ENCODE results near the gene USP32.
A peak's percentile ranks its signal among the peaks of the same experiment; 100 is the strongest.

The USP32 gene

DNA sequence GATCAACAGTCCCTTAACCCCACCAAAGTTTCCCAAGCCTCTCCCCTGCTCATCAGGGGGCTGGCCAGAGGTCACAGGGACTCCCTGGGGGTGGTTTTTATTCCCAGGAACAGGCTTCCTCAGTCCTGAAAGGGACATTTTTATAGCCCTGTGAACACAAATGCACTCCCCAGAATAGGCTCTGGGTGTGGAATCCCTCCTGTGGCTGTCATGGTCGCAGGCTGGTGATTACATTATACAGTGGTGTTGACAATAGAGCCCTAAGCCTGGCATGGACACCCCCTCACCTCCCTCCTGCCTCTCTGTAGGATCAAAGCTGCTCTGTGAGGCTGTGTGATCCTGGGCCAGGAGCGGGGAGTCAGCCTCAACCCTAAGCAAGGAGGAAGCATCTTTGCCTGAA, 243.6 kb downstream of the USP32 start:
- no peak overlapping the region for H3K4me3 ChIP-seq (ENCODE audit: low read depth, low read length)
- no peak for DNase-seq (ENCODE audit: low read depth, low spot score)
- in situ Hi-C loops (cut with HindIII; ENCODE audit: low sequenced_read_pairs), result no loop called here
- TF ChIP-seq, protein P1, sequence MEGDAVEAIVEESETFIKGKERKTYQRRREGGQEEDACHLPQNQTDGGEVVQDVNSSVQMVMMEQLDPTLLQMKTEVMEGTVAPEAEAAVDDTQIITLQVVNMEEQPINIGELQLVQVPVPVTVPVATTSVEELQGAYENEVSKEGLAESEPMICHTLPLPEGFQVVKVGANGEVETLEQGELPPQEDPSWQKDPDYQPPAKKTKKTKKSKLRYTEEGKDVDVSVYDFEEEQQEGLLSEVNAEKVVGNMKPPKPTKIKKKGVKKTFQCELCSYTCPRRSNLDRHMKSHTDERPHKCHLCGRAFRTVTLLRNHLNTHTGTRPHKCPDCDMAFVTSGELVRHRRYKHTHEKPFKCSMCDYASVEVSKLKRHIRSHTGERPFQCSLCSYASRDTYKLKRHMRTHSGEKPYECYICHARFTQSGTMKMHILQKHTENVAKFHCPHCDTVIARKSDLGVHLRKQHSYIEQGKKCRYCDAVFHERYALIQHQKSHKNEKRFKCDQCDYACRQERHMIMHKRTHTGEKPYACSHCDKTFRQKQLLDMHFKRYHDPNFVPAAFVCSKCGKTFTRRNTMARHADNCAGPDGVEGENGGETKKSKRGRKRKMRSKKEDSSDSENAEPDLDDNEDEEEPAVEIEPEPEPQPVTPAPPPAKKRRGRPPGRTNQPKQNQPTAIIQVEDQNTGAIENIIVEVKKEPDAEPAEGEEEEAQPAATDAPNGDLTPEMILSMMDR (IDR thresholded peaks at IDR 0.05; ENCODE audit: low read depth, low read length), result no peak

DNA sequence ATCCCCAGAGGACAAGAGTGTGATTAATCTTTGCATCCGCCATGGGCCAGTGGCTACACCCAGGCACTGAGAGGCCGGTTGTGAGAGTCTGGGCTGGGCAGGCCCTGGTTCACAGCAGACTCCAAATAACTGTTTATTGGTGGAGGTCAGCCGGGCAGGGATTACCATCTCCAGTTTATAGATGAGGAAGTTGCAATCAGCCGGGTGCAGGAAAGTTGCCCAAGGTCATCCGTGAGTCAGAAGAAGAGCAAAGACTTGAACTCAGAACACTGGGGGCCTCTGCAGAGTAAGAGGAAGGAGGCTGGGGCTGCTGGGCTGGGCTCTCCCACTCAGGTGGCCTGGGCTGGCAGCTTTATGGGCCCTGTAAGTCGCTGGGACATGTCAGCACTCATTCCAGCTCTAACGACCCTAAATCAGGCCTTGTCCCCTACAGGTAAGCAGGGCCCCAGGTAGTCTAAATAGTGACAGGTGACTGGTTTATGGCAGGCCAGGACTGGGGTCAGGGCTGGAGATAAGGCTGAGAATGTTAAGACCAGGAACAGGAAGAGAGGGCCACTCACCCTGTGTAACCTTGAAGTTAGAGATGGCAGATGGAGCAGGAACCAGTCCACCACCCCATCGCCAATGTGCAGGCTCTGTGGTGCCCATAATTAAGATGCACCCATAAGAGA, 244.2 kb downstream of the USP32 start:
- no peak for DNase-seq (ENCODE audit: low read depth, low spot score)
- in situ Hi-C loops (cut with HindIII; ENCODE audit: low sequenced_read_pairs), result no loop called here
- H3K4me3 ChIP-seq (ENCODE audit: low read depth, low read length), result no peak overlapping the region
- TF ChIP-seq, protein P1 (IDR thresholded peaks at IDR 0.05; ENCODE audit: low read depth, low read length), result no peak

DNA sequence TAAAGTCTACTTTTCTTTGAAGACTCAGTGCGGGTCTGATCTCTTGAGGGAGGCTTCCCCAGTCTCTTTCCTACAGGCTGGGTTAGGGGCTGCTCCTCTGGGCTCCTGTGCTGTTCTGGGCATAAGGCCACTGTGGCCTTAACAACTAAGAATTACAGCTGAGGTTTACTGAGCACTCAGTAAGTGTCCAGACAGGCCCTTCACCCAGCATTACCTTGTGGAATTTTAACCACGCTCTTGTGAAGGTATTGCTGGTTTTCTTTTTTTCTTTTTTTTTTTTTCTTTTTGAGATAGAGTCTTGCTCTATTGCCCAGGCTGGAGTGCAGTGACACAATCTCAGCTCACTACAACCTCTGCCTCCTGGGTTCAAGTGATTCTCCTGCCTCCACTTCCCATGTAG, 245.7 kb downstream of the USP32 start:
- no peak for DNase-seq (ENCODE audit: low read depth, low spot score)
- no peak overlapping the region for H3K4me3 ChIP-seq (ENCODE audit: low read depth, low read length)
- in situ Hi-C loops (cut with HindIII; ENCODE audit: low sequenced_read_pairs), result no loop called here
- TF ChIP-seq, protein P1 (IDR thresholded peaks at IDR 0.05; ENCODE audit: low read depth, low read length), result no peak

DNA sequence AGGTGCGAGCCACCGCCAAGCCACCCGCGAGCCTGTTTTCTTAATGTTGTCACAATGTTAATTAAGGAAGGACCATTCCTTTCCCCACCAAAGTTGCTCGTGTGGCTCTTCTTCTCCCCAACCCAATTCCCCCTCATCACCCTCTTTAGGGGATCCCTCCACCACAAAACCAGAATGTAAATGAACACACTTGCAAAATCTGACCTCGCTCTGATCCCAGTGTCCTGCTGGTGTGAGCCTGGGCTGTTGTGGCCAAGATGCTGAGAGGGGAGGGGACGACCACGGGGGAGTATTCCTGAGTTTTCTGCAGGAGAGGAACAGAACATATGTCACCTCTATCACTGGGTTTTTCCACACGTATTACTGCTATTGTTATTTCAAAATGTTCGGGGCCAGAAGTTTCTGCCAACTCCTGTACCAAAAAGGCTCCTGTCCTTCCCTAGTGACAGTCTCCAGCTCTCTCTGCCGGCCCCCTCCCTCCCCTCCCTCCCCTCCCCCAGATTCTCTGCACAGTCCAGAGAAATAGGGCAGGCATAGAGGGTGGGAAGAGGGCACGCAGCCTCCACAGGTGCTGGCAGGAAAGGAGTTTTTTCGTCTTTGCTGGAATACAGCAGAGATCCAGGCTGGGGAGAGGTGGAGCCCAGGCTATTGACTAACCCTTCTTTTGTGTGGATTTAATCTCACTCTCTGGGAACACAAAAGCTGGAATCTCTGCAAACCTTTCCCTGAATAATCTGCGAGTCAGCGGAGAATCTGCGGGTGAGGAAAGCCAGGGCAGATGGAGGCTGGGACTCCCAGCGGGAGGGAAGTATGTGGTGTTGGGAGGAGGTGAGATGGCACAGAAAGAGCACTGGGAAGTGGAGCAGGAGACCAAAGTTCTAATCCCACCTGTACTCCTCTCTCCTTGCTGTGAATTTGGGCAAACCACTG, 246.7 kb downstream of the USP32 start:
- TF ChIP-seq, protein P1 (IDR thresholded peaks at IDR 0.05; ENCODE audit: low read depth, low read length), result no peak
- no peak overlapping the region for H3K4me3 ChIP-seq (ENCODE audit: low read depth, low read length)
- in situ Hi-C loops (cut with HindIII; ENCODE audit: low sequenced_read_pairs), result no loop called here
- no peak for DNase-seq (ENCODE audit: low read depth, low spot score)

DNA sequence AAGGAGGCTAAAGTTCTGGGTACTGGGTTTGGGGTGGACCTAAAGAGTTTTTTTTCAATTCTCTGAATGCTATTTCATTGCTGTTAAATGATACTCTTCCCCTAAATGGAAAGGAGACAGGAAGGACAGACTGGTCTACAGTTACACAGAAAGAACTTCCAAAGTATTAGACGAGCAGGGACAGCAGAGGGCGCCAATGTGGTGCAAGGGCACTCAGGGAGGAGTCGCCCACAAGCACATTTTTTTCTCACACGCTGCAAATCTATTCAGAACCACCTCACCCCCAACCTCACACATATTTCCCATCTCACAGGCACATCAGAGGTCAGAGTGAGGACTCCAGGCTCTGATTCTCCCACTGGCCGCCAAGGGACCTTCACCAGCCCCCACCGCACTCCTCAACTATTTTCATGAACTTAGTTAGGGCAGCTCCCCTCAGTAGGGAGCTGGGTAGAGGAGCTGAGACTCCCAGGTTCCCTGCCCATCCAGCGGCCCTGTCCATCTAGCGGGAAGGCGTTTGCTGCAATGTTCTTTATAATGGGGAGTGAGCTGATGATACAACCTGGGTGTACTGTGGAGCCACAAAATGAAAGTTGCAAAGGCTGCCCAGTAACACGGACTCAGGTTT, 248.9 kb downstream of the USP32 start:
- no peak overlapping the region for H3K4me3 ChIP-seq (ENCODE audit: low read depth, low read length)
- in situ Hi-C loops (cut with HindIII; ENCODE audit: low sequenced_read_pairs), result no loop called here
- TF ChIP-seq, protein P1 (IDR thresholded peaks at IDR 0.05; ENCODE audit: low read depth, low read length), result peak; percentile 86
- DNase-seq (ENCODE audit: low read depth, low spot score), result peak; percentile 86

DNA sequence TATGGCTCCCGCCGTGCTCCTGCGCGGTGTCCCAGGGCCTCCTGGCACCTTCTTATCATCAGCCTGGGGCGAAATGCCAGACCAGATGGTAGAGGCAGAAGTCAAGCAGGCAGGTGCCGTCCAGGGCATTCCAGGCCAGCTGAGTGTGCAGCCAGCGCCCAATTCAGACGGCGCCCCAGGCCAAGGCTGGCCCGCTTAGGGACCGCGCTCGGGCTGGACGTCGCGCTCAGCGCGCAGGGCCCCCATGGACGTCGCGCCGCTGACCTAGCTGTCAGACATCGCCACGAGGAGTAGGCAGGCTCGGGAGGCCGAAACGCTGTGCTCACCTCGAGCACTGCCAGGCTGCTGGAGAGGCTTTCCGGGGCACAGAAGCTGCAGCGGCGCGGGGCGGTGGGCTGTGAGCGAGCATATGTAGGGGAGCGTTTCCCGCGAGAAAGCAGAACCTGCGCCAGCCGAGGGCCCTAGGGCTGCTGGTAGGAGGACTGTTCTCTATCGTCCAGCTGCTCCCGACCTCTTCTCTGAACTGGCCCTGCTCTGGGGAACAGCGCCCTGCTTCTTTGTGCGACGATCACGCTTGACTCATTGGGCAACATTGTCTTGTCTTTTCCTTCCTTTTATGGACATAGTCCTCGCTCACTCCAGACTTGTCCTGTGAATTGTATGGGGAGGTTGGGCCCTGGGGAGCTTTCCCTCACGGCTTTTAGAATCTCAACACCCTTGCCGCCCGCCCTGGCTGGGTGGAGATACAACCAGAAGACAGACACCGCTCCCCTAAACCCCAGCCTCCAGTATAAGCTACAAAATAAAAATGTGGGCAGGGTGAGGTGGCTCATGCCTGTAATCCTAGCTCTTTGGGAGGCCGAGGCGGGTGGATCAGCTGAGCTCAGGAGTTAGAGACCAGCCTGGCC, 250.6 kb downstream of the USP32 start:
- in situ Hi-C loops (cut with HindIII; ENCODE audit: low sequenced_read_pairs), result no loop called here
- H3K4me3 ChIP-seq (ENCODE audit: low read depth, low read length), result no peak overlapping the region
- TF ChIP-seq, protein P1 (IDR thresholded peaks at IDR 0.05; ENCODE audit: low read depth, low read length), result no peak
- no peak for DNase-seq (ENCODE audit: low read depth, low spot score)

Data from astrocyte of the spinal cord (primary cell).